ENCODE measurements around the gene HPCAL1. TPM values are rescaled to one million over a fixed set of nuclear protein-coding genes. Genes with fewer than 3 reads are reported as not detected.

The HPCAL1 gene
- total RNA-seq, 1 donor from 2014 or later: 12.3 TPM

DNA sequence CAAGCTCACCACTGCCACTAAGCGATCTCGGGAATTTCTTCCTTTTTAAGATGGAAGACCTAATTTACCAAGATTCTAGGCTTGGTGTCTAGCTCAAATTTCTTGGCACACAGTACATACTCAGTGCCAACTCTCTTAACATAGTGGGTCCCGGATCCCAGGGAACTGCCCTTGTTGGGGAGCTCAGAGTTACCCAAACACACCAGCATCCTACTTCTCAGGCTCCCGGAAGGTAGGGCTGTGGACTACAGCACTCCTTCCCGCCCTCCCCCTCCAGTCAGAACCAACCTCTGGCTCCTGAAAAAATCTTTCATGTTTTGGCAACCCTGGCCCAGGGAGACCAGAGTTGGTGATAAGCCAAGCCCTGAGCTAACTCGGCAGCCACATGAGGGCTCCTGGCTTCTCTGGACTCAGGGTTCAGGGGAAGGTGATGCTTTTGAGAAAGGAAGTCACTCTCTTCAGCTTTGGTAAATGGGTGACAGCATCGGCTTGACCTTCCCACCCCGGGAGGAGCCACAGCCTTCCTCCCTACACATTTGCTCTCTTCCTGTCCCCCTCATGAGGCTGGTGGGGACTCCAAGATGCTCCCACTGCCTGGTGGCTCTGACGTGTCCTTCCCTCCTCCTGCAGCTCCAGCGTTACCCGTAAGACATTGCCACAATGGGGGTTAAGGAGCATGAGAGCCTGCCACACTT lies 136.6 kb downstream of the HPCAL1 start:
- no peak overlapping the region for H3K27ac Mint-ChIP-seq (ENCODE audit: unreplicated experiment)

DNA sequence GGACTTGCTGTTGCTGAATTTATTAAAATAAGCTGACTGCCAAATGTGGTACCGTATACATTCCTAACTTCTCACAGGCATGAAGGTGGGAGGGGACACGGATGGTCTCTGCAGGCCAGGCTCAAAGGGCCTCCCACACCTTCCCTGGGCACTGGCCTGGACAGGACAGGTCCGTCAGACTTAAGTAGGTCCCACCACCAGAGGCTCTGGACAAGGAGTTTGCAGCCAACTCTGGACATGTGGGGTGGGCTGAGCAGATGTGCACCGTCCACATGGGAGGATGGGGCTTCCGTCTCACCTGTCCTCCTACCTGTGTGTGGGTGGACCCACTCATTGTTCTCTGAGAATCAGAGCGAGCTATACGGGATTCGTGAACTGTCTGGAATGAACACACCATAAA lies 137.3 kb downstream of the HPCAL1 start:
- no peaks in the 10 kb centered on the region for H3K4me1 Mint-ChIP-seq (ENCODE audit: low read depth, unreplicated experiment)
- peaks cover 21% of the 10 kb centered on the region for H3K36me3 Mint-ChIP-seq (ENCODE audit: low read depth, unreplicated experiment)
- no peak overlapping the region for H3K27ac Mint-ChIP-seq (ENCODE audit: unreplicated experiment)
- DNase-seq (ENCODE audit: low read depth) (no peak), FAIRE-seq (no peak)
- no peak for TF ChIP-seq EZH2 (IDR thresholded peaks at IDR 0.05; ENCODE audit: insufficient read depth, low read length)
- TF ChIP-seq, protein P1, sequence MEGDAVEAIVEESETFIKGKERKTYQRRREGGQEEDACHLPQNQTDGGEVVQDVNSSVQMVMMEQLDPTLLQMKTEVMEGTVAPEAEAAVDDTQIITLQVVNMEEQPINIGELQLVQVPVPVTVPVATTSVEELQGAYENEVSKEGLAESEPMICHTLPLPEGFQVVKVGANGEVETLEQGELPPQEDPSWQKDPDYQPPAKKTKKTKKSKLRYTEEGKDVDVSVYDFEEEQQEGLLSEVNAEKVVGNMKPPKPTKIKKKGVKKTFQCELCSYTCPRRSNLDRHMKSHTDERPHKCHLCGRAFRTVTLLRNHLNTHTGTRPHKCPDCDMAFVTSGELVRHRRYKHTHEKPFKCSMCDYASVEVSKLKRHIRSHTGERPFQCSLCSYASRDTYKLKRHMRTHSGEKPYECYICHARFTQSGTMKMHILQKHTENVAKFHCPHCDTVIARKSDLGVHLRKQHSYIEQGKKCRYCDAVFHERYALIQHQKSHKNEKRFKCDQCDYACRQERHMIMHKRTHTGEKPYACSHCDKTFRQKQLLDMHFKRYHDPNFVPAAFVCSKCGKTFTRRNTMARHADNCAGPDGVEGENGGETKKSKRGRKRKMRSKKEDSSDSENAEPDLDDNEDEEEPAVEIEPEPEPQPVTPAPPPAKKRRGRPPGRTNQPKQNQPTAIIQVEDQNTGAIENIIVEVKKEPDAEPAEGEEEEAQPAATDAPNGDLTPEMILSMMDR (IDR thresholded peaks at IDR 0.05; ENCODE audit: insufficient read depth, low read depth, low read length): no peak
- Histone ChIP-seq H3K36me3 (ENCODE audit: insufficient read depth, low read length) (peaks cover 54% of the 10 kb centered on the region), H3K79me2 (ENCODE audit: insufficient read depth, low read length) (peaks cover 19% of the 10 kb centered on the region), H3K4me2 (ENCODE audit: low read length) (no peak overlapping the region), H3K9ac (ENCODE audit: low read length) (no peak overlapping the region), H3K27me3 (ENCODE audit: insufficient read depth, low read length) (no peaks in the 10 kb centered on the region), H3K27ac (ENCODE audit: low read depth, low read length) (no peak overlapping the region), H3K4me3 (ENCODE audit: insufficient read depth, low read depth, low read length) (no peak overlapping the region), H3K9me3 (ENCODE audit: insufficient read depth, low read depth, low read length) (no peaks in the 10 kb centered on the region), H3K4me1 (ENCODE audit: insufficient read depth, low read length) (peaks cover under 1% of the 10 kb centered on the region), H2AFZ (ENCODE audit: low read depth, low read length) (no peak overlapping the region), H4K20me1 (ENCODE audit: insufficient read depth, low read length) (peaks cover 48% of the 10 kb centered on the region)
- H3K27me3 Mint-ChIP-seq (ENCODE audit: low read depth, unreplicated experiment): peaks cover 3% of the 10 kb centered on the region
- H3K4me3 Mint-ChIP-seq (ENCODE audit: unreplicated experiment): no peak overlapping the region
- H3K9me3 Mint-ChIP-seq (ENCODE audit: unreplicated experiment): no peaks in the 10 kb centered on the region

More for the DNA sequence above, 136.6 kb downstream of the HPCAL1 start:
- no peak for DNase-seq (ENCODE audit: low read depth)
- TF ChIP-seq, protein P1 (IDR thresholded peaks at IDR 0.05; ENCODE audit: insufficient read depth, low read depth, low read length): no peak
- no peak for TF ChIP-seq EZH2 (IDR thresholded peaks at IDR 0.05; ENCODE audit: insufficient read depth, low read length)
- Histone ChIP-seq H3K36me3 (ENCODE audit: insufficient read depth, low read length) (peaks cover 48% of the 10 kb centered on the region), H3K4me3 (ENCODE audit: insufficient read depth, low read depth, low read length) (no peak overlapping the region), H3K4me2 (ENCODE audit: low read length) (no peak overlapping the region), H3K79me2 (ENCODE audit: insufficient read depth, low read length) (peaks cover 13% of the 10 kb centered on the region), H2AFZ (ENCODE audit: low read depth, low read length) (no peak overlapping the region), H3K4me1 (ENCODE audit: insufficient read depth, low read length) (no peaks in the 10 kb centered on the region), H3K9me3 (ENCODE audit: insufficient read depth, low read depth, low read length) (no peaks in the 10 kb centered on the region), H3K9ac (ENCODE audit: low read length) (no peak overlapping the region), H4K20me1 (ENCODE audit: insufficient read depth, low read length) (peaks cover 41% of the 10 kb centered on the region), H3K27me3 (ENCODE audit: insufficient read depth, low read length) (no peaks in the 10 kb centered on the region), H3K27ac (ENCODE audit: low read depth, low read length) (no peak overlapping the region)
- H3K27me3 Mint-ChIP-seq (ENCODE audit: low read depth, unreplicated experiment): peaks cover 5% of the 10 kb centered on the region
- H3K9me3 Mint-ChIP-seq (ENCODE audit: unreplicated experiment): no peaks in the 10 kb centered on the region
- H3K4me3 Mint-ChIP-seq (ENCODE audit: unreplicated experiment): no peak overlapping the region
- peaks cover 19% of the 10 kb centered on the region for H3K36me3 Mint-ChIP-seq (ENCODE audit: low read depth, unreplicated experiment)
- FAIRE-seq: no peak
- H3K4me1 Mint-ChIP-seq (ENCODE audit: low read depth, unreplicated experiment): no peaks in the 10 kb centered on the region

DNA sequence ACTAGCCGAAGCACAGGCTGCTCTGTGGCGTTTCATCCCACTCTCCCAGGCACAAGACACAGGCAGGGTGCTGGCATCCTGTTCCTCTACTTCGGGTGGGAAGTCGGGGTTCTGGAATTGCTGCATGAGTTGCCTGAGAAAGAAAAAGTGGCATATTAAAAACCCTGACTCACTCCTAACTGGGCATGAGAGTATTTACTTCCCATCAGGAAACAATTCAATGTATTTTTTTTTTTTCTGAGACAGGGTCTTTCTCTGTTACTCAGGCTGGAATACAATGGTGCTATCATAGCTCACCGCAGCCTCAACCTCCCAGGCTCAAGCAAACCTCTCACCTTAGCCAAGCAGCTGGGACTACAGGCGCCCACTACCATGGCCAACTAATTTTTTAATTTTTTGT lies 138.0 kb downstream of the HPCAL1 start:
- peaks cover 55% of the 10 kb centered on the region for H4K20me1 ChIP-seq (ENCODE audit: insufficient read depth, low read length)
- H3K27ac ChIP-seq (ENCODE audit: low read depth, low read length): no peak overlapping the region
- H3K36me3 ChIP-seq (ENCODE audit: insufficient read depth, low read length): peaks cover 54% of the 10 kb centered on the region
- no peak for DNase-seq (ENCODE audit: low read depth)
- no peaks in the 10 kb centered on the region for H3K27me3 Mint-ChIP-seq (ENCODE audit: low read depth, unreplicated experiment)
- no peak for TF ChIP-seq EZH2 (IDR thresholded peaks at IDR 0.05; ENCODE audit: insufficient read depth, low read length)
- TF ChIP-seq, protein P1 (IDR thresholded peaks at IDR 0.05; ENCODE audit: insufficient read depth, low read depth, low read length): no peak
- peaks cover 21% of the 10 kb centered on the region for H3K36me3 Mint-ChIP-seq (ENCODE audit: low read depth, unreplicated experiment)
- H3K79me2 ChIP-seq (ENCODE audit: insufficient read depth, low read length): peaks cover 27% of the 10 kb centered on the region
- H3K9ac ChIP-seq (ENCODE audit: low read length): no peak overlapping the region
- no peak overlapping the region for H2AFZ ChIP-seq (ENCODE audit: low read depth, low read length)
- H3K4me1 ChIP-seq (ENCODE audit: insufficient read depth, low read length): peaks cover 3% of the 10 kb centered on the region
- no peak for FAIRE-seq
- no peak overlapping the region for H3K4me2 ChIP-seq (ENCODE audit: low read length)
- H3K4me3 Mint-ChIP-seq (ENCODE audit: unreplicated experiment): no peak overlapping the region
- no peak overlapping the region for H3K4me3 ChIP-seq (ENCODE audit: insufficient read depth, low read depth, low read length)
- H3K27ac Mint-ChIP-seq (ENCODE audit: unreplicated experiment): no peak overlapping the region
- no peaks in the 10 kb centered on the region for H3K4me1 Mint-ChIP-seq (ENCODE audit: low read depth, unreplicated experiment)
- H3K9me3 ChIP-seq (ENCODE audit: insufficient read depth, low read depth, low read length): no peaks in the 10 kb centered on the region
- H3K9me3 Mint-ChIP-seq (ENCODE audit: unreplicated experiment): no peaks in the 10 kb centered on the region
- H3K27me3 ChIP-seq (ENCODE audit: insufficient read depth, low read length): no peaks in the 10 kb centered on the region
